Stomach (tissue), 4 donors: ENCODE results near the gene SUCO.

Experiments used
- EP300 ChIP-seq: sonication (generic); formaldehyde crosslinking; IDR thresholded peaks from one replicate; pipeline ENCODE4 v1.6.1; 2017; ENCODE audit warnings: antibody characterized with exemption
- POLR2A ChIP-seq, 4 donors: fragments of 450-650 bp; IDR thresholded peaks; one replicate each; pipeline ENCODE4 v1.6.1; 2016; ENCODE audit warnings: antibody characterized with exemption in 4 of 4, control low read depth in 2 of 4, mild to moderate bottlenecking in 1 of 4, moderate library complexity in 1 of 4
- POLR2AphosphoS5 ChIP-seq, 3 donors: sonication (generic); formaldehyde crosslinking; IDR thresholded peaks; one replicate each; pipeline ENCODE4 v1.6.1; 2016; ENCODE audit warnings: antibody characterized with exemption in 3 of 3
- TF ChIP-seq, protein P1 (sequence below), 7 experiments: fragments of 450-650 bp in 4 of 7; fragments of 200-600 bp in 3 of 7; sonication (generic) in 3 of 7; IDR thresholded peaks; one replicate each; pipeline ENCODE4 v1.5.1; 2016 to 2019; ENCODE audit warnings: antibody characterized with exemption in 7 of 7, control low read depth in 2 of 7, mild to moderate bottlenecking in 1 of 7

DNA sequence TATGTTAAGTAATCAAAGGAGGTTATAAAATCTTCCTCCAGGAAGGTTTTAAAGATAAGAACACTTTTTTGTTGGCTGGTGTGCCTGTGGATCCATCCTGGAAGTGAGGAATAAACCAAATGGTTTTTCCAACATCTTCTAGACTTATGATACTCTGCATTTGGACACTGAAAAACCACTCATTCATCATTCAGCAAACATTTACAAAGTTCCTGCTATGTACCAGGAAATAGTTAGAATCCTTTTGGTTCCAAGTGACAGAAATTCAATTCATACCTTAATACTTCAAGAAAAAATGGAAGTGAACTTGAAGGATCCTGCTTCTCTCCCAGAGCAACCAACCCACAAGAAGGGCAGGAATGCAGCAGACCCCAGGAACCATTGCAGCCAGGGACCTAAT is 49.5 kb upstream of the SUCO start:
- TF ChIP-seq, protein P1, sequence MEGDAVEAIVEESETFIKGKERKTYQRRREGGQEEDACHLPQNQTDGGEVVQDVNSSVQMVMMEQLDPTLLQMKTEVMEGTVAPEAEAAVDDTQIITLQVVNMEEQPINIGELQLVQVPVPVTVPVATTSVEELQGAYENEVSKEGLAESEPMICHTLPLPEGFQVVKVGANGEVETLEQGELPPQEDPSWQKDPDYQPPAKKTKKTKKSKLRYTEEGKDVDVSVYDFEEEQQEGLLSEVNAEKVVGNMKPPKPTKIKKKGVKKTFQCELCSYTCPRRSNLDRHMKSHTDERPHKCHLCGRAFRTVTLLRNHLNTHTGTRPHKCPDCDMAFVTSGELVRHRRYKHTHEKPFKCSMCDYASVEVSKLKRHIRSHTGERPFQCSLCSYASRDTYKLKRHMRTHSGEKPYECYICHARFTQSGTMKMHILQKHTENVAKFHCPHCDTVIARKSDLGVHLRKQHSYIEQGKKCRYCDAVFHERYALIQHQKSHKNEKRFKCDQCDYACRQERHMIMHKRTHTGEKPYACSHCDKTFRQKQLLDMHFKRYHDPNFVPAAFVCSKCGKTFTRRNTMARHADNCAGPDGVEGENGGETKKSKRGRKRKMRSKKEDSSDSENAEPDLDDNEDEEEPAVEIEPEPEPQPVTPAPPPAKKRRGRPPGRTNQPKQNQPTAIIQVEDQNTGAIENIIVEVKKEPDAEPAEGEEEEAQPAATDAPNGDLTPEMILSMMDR (IDR thresholded peaks at IDR 0.05) = no peak
- TF ChIP-seq POLR2A (IDR thresholded peaks at IDR 0.05) (no peak), POLR2AphosphoS5 (IDR thresholded peaks at IDR 0.05) (no peak), EP300 (no peak)
